K562 (cell line): ENCODE results near the gene GGA2. TPM values are rescaled to one million over a fixed set of nuclear protein-coding genes. Genes with fewer than 3 reads are reported as not detected.

Experiments
- CEBPB ChIP-seq: fragments of 450-650 bp; IDR thresholded peaks from 2 replicates; pipeline ENCODE4 v1.6.1; 2016; ENCODE audit warnings: missing genetic modification characterization, missing compliant biosample characterization
- FOSL1 ChIP-seq: fragments of 200-800 bp; sonication (Bioruptor generic); conservative IDR thresholded peaks from 2 replicates; pipeline ENCODE4 v1.6.1; 2016; ENCODE audit warnings: missing genetic modification characterization, missing compliant biosample characterization
- FOXP4 ChIP-seq: sonication (generic); formaldehyde crosslinking; IDR thresholded peaks from 2 replicates; pipeline ENCODE4 v1.8.0; 2022; ENCODE audit warnings: mild to moderate bottlenecking, missing genetic modification reagents, borderline replicate concordance
- HNRNPL ChIP-seq: fragments of 200-400 bp; formaldehyde crosslinking; IDR thresholded peaks from 2 replicates; pipeline ENCODE4 v1.6.1; 2017; ENCODE audit warnings: low read depth, mild to moderate bottlenecking, low read length
- MCM3 ChIP-seq: fragments of 450-650 bp; IDR thresholded peaks from 2 replicates; pipeline ENCODE4 v1.6.1; 2016
- PHF21A ChIP-seq: fragments of 450-650 bp; IDR thresholded peaks from 2 replicates; pipeline ENCODE4 v1.6.1; 2017; ENCODE audit warnings: low read depth, borderline replicate concordance
- PHF8 ChIP-seq: fragments of 200-600 bp; sonication (generic); IDR thresholded peaks from 2 replicates; pipeline ENCODE4 v1.6.1; 2012; ENCODE audit warnings: mixed run types, mild to moderate bottlenecking, inconsistent platforms, low read length, moderate library complexity, borderline replicate concordance
- POLR2H ChIP-seq: IDR thresholded peaks from 2 replicates; pipeline ENCODE4 v1.6.1; 2016; ENCODE audit warnings: missing genetic modification characterization, low read depth, mild to moderate bottlenecking, control low read depth, missing compliant biosample characterization, moderate library complexity
- SAFB ChIP-seq: fragments of 200-400 bp; formaldehyde crosslinking; IDR thresholded peaks from 2 replicates; pipeline ENCODE4 v1.6.1; 2017; ENCODE audit warnings: low read depth, low read length, borderline replicate concordance
- SIRT6 ChIP-seq: IDR thresholded peaks from one replicate; pipeline ENCODE4 v1.6.1; 2012; ENCODE audit warnings: low read depth, mild to moderate bottlenecking, control low read depth, inconsistent platforms, low read length, moderate library complexity
- TAF15 ChIP-seq: fragments of 200-400 bp; formaldehyde crosslinking; IDR thresholded peaks from 2 replicates; pipeline ENCODE4 v1.6.1; 2017; ENCODE audit warnings: mild to moderate bottlenecking, low read depth, low read length, moderate library complexity
- XRCC4 ChIP-seq: IDR thresholded peaks from one replicate; pipeline ENCODE4 v1.6.1; 2011; ENCODE audit not compliant: insufficient read depth, insufficient read length; ENCODE audit errors: extremely low read depth
- ZNF197 ChIP-seq: fragments of 200-800 bp; sonication (Bioruptor generic); IDR thresholded peaks from 2 replicates; pipeline ENCODE4 v1.6.1; 2016; ENCODE audit warnings: low read depth, missing genetic modification characterization, missing compliant biosample characterization
- ZNF24 ChIP-seq: fragments of 450-650 bp; IDR thresholded peaks from 2 replicates; pipeline ENCODE4 v1.6.1; 2016
- ZNF408 ChIP-seq: fragments of 250-450 bp; sonication (Bioruptor Pico); IDR thresholded peaks from 2 replicates; pipeline ENCODE4 v1.4.0; 2020; ENCODE audit warnings: low read depth, mild to moderate bottlenecking, moderate library complexity
- polyA plus RNA-seq, 8 experiments: library from polyadenylated mRNA; depleted of rRNA in 4 of 8; stranded (reverse) in 5 of 8; unstranded in 3 of 8; fragments of >200 nt; fragmentation: Nextera tagmentation in 2 of 8; fragmentation: Illumina TruSeq in 1 of 8; extraction: Ambion mirVana in 2 of 8; extraction: Trizol in 1 of 8; gene quantifications; 2 replicates each; pipeline versions ENCODE4 v1.2.1 to v1.2.3, GENCODE V29; 2011 to 2014; ENCODE audit warnings: inconsistent platforms in 1 of 8, missing spikeins in 1 of 8
- total RNA-seq, 7 experiments: library from RNA; depleted of rRNA in 6 of 7; stranded (reverse); fragments of >200 nt in 6 of 7; fragmentation: Illumina TruSeq in 2 of 7; extraction: Trizol in 2 of 7; gene quantifications; 2 replicates each; pipeline versions ENCODE4 v1.2.1 to v1.2.3, GENCODE V29; 2011 to 2021; ENCODE audit warnings: low replicate concordance in 1 of 7
- TF ChIP-seq, protein P1 (sequence below): fragments of 450-650 bp; IDR thresholded peaks from 2 replicates; pipeline ENCODE4 v1.6.1; 2016; ENCODE audit warnings: mild to moderate bottlenecking
- TF ChIP-seq, protein P2 (sequence below): fragments of 450-650 bp; IDR thresholded peaks from 2 replicates; pipeline ENCODE4 v1.6.1; 2016; ENCODE audit warnings: antibody characterized with exemption
- TF ChIP-seq, protein P3 (sequence below): sonication (generic); formaldehyde crosslinking; IDR thresholded peaks from 2 replicates; pipeline ENCODE4 v1.8.0; 2022; ENCODE audit warnings: mild to moderate bottlenecking, missing genetic modification reagents

GGA2 gene
- total and polyA plus RNA-seq, 9 of the 15 experiments (the other 6 are each of a cell fraction or from before 2014, with no cell fraction given), result 11.9 to 133 (median 66.3) TPM

- no peak for TF ChIP-seq TAF15
- TF ChIP-seq, protein P1, sequence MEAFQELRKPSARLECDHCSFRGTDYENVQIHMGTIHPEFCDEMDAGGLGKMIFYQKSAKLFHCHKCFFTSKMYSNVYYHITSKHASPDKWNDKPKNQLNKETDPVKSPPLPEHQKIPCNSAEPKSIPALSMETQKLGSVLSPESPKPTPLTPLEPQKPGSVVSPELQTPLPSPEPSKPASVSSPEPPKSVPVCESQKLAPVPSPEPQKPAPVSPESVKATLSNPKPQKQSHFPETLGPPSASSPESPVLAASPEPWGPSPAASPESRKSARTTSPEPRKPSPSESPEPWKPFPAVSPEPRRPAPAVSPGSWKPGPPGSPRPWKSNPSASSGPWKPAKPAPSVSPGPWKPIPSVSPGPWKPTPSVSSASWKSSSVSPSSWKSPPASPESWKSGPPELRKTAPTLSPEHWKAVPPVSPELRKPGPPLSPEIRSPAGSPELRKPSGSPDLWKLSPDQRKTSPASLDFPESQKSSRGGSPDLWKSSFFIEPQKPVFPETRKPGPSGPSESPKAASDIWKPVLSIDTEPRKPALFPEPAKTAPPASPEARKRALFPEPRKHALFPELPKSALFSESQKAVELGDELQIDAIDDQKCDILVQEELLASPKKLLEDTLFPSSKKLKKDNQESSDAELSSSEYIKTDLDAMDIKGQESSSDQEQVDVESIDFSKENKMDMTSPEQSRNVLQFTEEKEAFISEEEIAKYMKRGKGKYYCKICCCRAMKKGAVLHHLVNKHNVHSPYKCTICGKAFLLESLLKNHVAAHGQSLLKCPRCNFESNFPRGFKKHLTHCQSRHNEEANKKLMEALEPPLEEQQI, result no peak
- no peak for TF ChIP-seq FOXP4 (CRISPR knock-in tag)
- TF ChIP-seq ZNF197 (CRISPR knock-in tag), result no peak
- no peak for TF ChIP-seq CEBPB (tag)
- TF ChIP-seq ZNF408 (CRISPR knock-in tag), result no peak
- TF ChIP-seq PHF21A, result no peak
- TF ChIP-seq, protein P2, sequence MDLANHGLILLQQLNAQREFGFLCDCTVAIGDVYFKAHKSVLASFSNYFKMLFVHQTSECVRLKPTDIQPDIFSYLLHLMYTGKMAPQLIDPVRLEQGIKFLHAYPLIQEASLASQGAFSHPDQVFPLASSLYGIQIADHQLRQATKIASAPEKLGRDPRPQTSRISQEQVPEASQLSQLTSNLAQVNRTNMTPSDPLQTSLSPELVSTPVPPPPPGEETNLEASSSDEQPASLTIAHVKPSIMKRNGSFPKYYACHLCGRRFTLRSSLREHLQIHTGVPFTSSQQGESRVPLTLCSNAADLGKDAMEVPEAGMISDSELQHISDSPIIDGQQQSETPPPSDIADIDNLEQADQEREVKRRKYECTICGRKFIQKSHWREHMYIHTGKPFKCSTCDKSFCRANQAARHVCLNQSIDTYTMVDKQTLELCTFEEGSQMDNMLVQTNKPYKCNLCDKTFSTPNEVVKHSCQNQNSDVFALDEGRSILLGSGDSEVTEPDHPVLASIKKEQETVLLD, result no peak
- TF ChIP-seq POLR2H (tag), result peak; percentile 58; the same call in 1 of the 2 replicates
- no peak; the same call in 1 of the 2 replicates for TF ChIP-seq ZNF24
- TF ChIP-seq, protein P3, sequence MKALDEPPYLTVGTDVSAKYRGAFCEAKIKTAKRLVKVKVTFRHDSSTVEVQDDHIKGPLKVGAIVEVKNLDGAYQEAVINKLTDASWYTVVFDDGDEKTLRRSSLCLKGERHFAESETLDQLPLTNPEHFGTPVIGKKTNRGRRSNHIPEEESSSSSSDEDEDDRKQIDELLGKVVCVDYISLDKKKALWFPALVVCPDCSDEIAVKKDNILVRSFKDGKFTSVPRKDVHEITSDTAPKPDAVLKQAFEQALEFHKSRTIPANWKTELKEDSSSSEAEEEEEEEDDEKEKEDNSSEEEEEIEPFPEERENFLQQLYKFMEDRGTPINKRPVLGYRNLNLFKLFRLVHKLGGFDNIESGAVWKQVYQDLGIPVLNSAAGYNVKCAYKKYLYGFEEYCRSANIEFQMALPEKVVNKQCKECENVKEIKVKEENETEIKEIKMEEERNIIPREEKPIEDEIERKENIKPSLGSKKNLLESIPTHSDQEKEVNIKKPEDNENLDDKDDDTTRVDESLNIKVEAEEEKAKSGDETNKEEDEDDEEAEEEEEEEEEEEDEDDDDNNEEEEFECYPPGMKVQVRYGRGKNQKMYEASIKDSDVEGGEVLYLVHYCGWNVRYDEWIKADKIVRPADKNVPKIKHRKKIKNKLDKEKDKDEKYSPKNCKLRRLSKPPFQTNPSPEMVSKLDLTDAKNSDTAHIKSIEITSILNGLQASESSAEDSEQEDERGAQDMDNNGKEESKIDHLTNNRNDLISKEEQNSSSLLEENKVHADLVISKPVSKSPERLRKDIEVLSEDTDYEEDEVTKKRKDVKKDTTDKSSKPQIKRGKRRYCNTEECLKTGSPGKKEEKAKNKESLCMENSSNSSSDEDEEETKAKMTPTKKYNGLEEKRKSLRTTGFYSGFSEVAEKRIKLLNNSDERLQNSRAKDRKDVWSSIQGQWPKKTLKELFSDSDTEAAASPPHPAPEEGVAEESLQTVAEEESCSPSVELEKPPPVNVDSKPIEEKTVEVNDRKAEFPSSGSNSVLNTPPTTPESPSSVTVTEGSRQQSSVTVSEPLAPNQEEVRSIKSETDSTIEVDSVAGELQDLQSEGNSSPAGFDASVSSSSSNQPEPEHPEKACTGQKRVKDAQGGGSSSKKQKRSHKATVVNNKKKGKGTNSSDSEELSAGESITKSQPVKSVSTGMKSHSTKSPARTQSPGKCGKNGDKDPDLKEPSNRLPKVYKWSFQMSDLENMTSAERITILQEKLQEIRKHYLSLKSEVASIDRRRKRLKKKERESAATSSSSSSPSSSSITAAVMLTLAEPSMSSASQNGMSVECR (CRISPR knock-in tag), result peak; percentile 85
- TF ChIP-seq SAFB, result no peak
- no peak for TF ChIP-seq XRCC4
- 0 out of 2 replicates have a peak, but pooled peaks have one; percentile 36 for TF ChIP-seq HNRNPL
- TF ChIP-seq FOSL1, result no peak
- no peak for TF ChIP-seq MCM3
- TF ChIP-seq SIRT6, result no peak
- peak; percentile 87; the same call in 1 of the 2 replicates for TF ChIP-seq PHF8
These were observed at the start of gene GGA2 (continued) for GRCh38 chr16:23510164-23510914.
